HG03175 (cell line): ENCODE measurements around the gene MAPRE2.

Experiments
- ATAC-seq: cut with Tn5 transposase; IDR thresholded peaks from one replicate; pipeline ENCODE4 v1.9.1; 2021; ENCODE audit warnings: mild to moderate bottlenecking, moderate library complexity; ENCODE audit not compliant: unreplicated experiment

The MAPRE2 gene

GRCh38 chr18:35061336-35061735 lies 20.1 kb downstream of the MAPRE2 start:
- no peak for ATAC-seq

DNA sequence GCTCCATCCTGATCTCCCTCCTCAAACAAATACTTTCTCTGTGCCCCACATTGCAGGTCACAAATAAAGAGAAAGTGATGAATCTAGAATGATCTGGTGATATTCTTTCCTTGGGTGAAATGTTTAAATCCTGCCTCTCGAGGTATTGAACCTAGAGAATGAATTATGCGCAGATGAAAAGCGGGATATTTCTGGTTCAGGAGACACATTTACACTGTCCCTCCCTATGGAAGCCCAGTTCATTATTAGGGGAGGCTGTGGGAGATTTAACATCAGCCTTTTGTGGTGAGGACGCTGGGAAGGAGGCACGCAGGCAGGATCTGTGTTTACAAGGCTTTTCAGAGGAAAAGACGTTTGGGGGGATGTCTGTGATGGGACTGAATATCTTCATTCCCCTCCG lies 20.6 kb downstream of the MAPRE2 start:
- no peak for ATAC-seq

- ATAC-seq: no peak
Observed at GRCh38 chr18:35062408-35062807, 21.2 kb downstream of the MAPRE2 start.

DNA sequence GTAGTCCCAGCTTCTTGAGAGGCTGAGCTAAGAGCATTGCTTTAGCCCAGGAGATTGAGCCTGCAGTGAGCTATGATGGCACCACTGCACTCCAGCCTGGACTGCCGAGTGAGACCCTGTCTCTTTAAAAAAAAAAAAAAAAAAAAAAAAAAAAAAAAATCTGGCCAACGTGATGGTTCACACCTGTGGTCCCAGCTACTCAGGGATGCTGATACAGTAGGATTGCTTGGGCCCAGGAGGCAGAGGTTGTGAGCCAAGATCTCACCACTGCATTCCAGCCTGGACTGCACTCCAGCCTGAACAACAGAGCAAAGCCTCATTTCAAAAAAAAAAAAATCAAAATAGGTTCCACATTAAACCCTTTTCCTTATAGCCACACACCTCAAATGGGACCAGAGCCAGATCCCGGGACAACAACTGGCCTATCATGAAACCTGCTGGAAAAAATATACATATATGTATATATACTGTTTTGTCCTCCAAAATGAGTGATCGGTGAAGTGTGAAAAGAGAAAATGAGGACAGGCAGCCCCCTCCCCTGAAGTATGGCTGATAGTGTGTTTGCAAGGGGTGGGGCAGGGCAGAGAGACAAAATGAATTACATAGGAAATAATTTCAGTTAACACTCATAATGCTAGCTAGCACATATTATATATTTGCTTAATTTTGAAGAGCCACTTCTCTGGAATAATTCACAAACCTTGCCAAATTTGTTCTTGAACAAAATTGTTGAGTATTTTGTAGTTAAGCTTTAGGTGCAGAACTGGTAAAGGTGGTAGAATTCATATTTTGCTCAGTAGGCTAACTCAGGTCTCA lies 22.9 kb downstream of the MAPRE2 start:
- ATAC-seq: no peak

DNA sequence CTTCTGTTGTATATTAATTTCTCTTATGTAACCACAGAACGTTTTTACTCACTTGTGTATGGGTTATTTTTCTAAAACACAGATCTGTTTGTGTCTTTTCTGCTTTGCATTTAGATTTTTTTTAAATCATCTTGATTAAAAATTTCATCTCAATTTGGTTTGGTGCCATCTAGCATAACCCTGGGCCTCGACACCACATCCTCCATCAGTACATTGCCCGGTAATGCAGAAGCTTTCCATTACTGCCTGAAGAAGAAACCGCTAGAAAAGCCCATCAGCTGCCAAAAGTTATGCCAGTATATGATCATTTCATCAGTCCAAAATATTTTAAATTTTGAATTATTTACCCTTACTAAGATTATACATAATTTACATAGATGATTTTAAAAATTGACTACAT lies 26.2 kb downstream of the MAPRE2 start:
- no peak for ATAC-seq

GRCh38 chr18:35071819-35072247 lies 30.6 kb downstream of the MAPRE2 start:
- peak; percentile 60 for ATAC-seq

DNA sequence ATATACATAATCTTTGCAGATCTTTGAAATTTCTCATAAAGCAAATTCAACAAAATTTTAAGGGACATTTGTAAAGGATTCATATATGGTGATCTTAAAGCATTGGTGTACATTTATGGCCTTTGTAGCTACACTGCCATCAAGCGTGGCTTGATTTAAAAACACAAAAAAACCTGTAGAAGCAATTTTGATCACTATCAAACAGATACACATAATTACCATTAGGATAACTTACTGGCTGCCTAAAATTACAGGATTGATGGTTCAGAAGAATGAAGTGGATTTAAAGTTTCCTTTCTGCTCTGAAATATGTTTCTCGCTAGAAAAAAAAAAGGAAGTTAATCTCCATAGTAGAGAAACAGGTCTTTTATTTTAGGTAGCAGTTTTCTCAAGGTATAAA lies 31.4 kb downstream of the MAPRE2 start:
- ATAC-seq: no peak

DNA sequence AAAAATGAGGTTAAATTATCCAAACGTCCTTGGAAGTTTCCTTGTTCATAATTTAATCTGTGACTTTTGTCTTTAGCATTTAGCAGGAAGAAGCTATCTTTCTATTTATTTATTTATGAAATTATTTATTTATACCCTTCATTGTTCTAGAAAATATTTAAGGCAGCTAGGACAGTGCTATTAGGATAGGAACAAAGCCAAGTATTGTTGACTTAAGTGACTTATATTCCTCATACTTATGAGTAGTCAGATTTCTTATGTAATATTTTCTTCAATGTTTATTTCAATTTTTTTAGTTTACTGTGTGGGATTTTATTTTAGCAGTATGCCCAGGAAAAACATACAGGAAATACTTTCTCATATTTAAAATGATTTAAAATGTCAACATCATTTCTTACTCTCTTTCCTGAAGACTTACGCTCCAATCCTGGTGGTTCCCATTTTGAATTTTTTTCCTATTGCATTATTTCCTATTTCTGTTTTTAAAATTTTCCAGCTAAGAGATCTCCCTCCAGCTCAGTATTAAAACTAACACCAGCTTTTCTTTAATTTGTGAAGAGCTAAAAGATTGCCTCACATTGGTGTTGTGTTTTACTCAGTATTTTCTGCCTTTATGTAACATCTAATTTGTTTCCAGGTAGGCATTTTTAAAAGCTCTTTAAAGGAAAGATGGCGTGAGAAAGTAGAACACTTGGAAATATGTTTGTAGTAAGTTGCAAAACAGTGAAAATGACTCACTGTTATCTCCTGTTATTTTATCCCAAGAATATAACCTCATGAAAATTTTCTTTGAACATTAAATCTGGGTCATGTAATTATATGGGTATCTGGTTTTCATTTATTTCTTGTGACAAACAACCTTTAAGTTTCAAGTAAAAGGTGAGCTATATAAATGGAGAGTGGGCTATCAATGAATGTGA lies 32.2 kb downstream of the MAPRE2 start:
- ATAC-seq: no peak

GRCh38 chr18:35074581-35074980 lies 33.4 kb downstream of the MAPRE2 start:
- ATAC-seq: no peak

DNA sequence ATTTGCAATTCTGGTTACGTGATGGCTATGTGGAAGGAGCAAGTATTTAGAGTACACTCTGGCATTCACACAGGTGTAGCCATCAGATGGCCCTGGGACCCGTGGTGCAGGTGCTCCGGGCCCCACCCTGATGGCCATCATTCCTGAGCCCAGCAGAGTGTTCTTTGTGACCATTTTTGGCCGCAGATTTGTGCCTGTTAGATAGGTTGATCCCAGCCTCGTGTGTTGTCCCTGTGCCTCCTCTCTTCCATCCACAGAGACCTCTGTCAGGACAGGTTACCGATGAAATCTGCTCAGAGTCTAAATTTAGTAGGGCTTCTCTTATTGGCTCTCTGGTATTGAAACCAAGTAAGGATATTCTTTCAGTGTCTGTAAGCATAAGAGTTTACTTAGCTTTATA lies 33.9 kb downstream of the MAPRE2 start:
- ATAC-seq: no peak

- no peak for ATAC-seq
Observed at GRCh38 chr18:35076135-35076924, 35.1 kb downstream of the MAPRE2 start.

- ATAC-seq: no peak
Observed at GRCh38 chr18:35077937-35078336, 36.7 kb downstream of the MAPRE2 start.

GRCh38 chr18:35080058-35080457 lies 38.8 kb downstream of the MAPRE2 start:
- ATAC-seq: no peak

GRCh38 chr18:35083174-35083712 lies 42.0 kb downstream of the MAPRE2 start:
- no peak for ATAC-seq

GRCh38 chr18:35084494-35085449 lies 43.6 kb downstream of the MAPRE2 start:
- no peak for ATAC-seq

DNA sequence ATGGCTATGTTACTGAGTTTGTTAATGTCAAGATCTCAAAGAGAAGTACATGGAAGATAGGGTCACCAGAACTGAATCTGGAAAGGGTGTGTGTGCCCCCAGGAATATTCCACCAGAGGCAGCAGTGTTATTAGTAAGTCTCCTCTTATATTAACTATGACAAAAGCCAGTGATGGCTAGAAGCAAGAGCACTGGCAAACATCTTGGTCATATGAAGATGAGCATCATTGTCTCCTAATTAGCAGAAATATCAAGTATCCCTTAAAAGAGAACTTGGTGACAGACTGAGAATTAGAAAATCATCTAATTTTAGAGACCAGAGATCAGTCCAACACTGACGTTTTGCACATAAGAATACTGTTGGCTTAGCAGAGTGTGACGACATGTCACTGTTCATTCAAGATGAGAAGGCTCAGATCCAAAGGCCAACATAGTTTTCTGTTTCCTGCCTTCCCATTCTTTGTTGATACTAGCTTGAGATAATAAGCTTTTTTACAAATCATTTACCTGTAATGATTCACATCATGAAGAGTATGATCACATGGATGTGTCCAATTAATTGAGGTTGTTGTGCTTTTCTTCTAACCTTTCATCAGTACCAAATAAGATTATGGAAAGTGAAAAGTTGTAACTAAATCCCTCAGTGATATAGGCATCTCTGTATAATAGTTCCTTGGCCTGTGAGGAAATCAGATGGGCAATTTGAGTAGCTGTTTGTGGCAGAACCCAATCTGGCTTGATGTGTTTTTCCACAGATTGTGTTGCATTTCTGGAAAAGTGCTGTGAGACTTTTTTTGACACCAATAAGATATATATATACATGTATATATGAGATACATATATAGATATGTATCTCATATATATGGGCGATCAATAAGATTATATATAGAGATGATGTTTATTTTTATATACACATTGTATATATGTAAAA lies 44.5 kb downstream of the MAPRE2 start:
- ATAC-seq: no peak

DNA sequence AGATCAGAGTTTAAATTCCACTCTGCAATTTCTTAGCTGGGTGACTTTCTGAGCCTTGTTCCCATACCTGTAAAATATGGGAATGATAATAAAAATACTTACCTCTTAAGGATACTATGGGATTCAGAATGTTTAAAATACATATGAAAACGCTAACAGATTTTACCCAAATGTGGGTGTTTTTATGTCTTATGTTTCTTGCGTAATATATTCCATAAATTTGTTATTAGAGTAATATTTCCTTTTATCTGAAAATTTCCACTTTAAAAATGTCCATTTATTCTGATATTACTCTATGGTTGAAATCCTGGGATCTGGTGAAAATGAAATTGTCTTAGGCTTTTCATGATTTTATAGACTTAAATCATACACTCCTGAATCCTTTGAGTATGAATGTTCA lies 45.5 kb downstream of the MAPRE2 start:
- ATAC-seq: no peak

GRCh38 chr18:35087726-35088125 lies 46.5 kb downstream of the MAPRE2 start:
- ATAC-seq: no peak

DNA sequence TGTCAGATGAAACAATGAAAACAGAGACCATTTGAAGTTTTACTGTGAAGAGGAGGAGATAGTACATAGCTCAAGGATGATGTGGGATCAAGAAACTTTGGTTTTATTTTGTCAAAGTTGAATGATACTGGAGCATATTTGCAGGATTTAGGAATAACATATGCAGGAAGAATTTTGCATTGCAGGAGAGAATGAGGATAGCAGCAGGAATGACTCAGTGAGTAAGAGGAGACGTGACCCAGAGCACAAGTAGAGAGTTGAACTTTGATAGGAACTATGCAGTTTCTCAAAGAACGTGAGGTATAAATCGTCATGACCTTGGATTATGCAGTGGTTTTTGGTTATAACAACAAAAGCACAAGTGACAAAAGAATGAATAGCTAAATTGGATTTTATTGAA lies 47.7 kb downstream of the MAPRE2 start:
- ATAC-seq: no peak
